ENCODE measurements around the gene OR8K1.

OR8K1 gene

GRCh38 chr11:56345739-56346138 lies at the start of gene OR8K1:
OR8K1 (plus strand) TSS chr11:56346039; CDS start chr11:56346039, 0 bp downstream.
- no peak for FAIRE-seq

- no peak for FAIRE-seq
Measured at GRCh38 chr11:56296898-56297297, 48.9 kb upstream of the OR8K1 start.

- FAIRE-seq: no peak
Measured at GRCh38 chr11:56307836-56308235, 38.0 kb upstream of the OR8K1 start.

- no peak for FAIRE-seq
Measured at GRCh38 chr11:56314844-56315243, 31.0 kb upstream of the OR8K1 start, which contains the start of gene OR8K3. OR8K3 (plus strand) TSS chr11:56315144; CDS start chr11:56318307, 3,163 bp downstream.

GRCh38 chr11:56331861-56332491 lies 13.9 kb upstream of the OR8K1 start:
- no peak for FAIRE-seq

- FAIRE-seq: no peak
Measured at GRCh38 chr11:56333156-56333555, 12.7 kb upstream of the OR8K1 start.

GRCh38 chr11:56340289-56340688 lies 5.5 kb upstream of the OR8K1 start:
- FAIRE-seq: no peak

GRCh38 chr11:56353991-56354390 lies 8.2 kb downstream of the OR8K1 start, which contains the start of gene OR8J1:
OR8J1 (plus strand) TSS chr11:56354291; CDS start chr11:56360247, 5,956 bp downstream.
- no peak for FAIRE-seq

GRCh38 chr11:56375324-56375723 lies 29.5 kb downstream of the OR8K1 start, which contains the start of gene OR8U1:
OR8U1 (plus strand) TSS chr11:56375624; CDS start chr11:56375624, 0 bp downstream.
- no peak for FAIRE-seq

- no peak for FAIRE-seq
Measured at GRCh38 chr11:56380120-56380519, 34.3 kb downstream of the OR8K1 start.

- no peak for FAIRE-seq
Measured at GRCh38 chr11:56394381-56394780, 48.5 kb downstream of the OR8K1 start.

- FAIRE-seq: no peak
Measured at GRCh38 chr11:56396047-56396446, 50.2 kb downstream of the OR8K1 start.
